Stimulated activated CD4-positive, alpha-beta T cell treated with anti-CD3 and anti-CD28 coated beads, Interleukin-15, amount 100 ng/mL, for 24 hours (primary cell): ENCODE measurements around the gene DDX3Y.

ENCODE experiments used
- DNase-seq: peaks from one replicate; pipeline ENCODE4 v3.0.0-alpha.2; 2020

The DDX3Y gene

GRCh38 chrY:12904618-12905516 lies at the start of gene DDX3Y:
DDX3Y (plus strand) TSS chrY:12904868; CDS start chrY:12904937, 69 bp downstream.
- DNase-seq = peak; percentile 87

DNA sequence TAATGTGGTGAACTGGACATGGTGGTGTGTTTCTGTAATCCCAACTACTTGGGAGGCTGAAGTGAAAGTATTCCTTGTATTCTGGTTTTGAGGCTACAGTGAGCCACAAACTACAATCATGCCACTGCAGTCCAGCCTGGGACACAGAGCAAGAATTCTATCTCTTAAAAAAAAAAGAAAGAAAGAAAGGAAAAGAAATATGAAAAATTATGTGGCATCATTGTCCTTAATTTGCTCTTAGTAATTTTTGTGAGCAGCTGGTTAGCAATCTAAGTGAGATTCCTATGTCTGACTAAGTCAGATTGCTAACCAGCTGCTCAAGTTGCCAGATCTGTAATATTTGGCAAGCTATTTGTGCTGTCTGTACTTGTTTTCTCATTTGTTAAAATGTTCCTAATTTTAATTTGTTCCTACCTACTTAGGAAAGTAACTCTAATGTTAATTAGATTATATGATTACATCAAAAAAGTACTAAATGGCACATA lies 48.8 kb upstream of the DDX3Y start:
- DNase-seq = no peak

DNA sequence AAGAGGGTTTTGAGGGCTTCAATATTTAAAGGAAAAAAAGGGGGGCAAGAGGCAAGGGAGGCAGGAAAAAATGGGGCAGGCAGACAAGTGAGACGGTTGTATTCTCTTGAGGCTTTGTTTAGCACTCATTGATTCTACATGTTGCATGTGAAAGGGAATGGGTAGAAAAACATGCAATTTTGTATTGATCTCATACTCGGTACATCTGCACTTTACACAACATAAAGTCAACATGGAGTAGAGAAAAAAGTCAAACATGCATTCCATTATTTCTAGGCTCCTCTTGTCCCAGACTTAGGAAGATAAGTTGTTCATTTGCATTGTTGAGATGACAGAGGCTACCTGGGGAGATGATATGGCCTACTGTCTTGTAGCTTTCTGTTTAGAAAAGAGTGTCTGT lies 36.7 kb upstream of the DDX3Y start:
- no peak for DNase-seq

DNA sequence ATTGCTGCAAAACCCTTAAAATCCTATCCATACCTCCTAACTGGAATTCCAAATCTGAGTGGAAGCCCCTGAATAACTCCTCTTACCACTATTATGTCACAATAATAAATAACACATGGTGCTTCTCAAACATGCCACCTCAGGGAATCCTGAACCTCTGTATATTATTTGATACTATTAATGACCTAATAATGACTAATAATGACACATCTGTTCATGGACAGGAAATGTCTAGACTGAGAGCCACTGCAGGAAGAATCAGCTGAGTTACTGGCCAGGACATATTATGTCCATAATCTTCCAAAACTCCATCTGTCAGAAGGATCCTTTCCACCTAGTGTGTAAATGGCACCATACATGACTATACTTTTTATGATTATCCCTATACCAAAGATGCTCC lies 7.7 kb upstream of the DDX3Y start:
- DNase-seq = no peak

DNA sequence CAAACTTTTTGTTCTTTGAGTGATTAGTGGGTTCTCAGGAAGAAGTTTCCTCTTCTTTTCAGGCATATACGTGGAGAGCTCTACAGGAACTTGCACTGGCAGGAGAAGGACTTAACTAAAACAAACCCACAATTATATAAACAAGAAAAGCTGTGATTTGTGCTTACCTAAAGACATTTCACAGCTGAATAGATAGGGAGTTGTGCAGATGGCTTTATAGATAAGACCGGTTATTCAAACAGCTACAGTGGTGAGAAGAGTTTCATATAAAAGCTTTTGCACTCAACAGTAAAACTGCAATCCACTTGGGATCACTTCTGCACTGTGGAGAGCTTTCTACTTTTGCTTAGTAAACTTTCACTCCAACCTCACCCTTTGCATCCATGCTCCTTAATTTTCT lies 6.1 kb upstream of the DDX3Y start:
- DNase-seq = no peak

DNA sequence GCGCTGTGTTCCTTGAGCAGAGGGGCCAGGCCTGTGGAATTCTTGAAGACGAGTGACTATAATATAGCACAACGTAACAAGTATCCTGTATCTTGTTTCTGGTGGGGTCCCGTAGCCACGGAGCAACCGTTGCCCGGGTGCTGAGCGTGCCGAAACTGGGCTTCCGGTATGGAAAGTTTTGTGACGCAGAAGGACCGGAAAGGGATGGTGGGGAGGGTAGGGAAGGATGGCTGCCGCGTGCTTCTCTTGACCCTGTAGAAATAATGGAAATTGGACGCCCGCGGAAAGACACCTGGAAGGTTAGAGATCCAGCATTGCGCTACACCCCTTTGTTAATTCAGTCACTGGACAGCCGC lies 827 bp downstream of the DDX3Y start:
- DNase-seq = peak; percentile 79

DNA sequence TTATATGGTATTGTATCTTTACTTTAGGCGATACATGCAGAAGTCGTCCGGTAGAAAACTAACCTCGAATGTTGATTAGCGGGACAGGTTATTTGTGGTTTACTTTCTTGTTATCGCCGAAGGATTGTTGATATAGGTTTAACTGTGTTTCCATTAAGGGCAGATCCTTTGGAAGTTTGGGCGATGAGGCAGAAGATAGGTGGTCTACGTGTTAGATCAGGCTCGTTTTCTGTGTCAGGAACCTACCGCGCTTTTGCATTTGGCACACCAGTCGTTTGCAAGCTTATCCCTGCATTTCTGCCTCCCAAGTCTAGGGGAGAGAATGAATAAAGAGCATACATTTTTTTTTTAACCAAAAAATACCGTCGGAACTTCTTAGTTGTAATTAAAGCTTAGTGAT lies 1.2 kb downstream of the DDX3Y start:
- DNase-seq = peak; percentile 9

- DNase-seq = no peak
Observed at GRCh38 chrY:12913541-12913940, 8.9 kb downstream of the DDX3Y start.

DNA sequence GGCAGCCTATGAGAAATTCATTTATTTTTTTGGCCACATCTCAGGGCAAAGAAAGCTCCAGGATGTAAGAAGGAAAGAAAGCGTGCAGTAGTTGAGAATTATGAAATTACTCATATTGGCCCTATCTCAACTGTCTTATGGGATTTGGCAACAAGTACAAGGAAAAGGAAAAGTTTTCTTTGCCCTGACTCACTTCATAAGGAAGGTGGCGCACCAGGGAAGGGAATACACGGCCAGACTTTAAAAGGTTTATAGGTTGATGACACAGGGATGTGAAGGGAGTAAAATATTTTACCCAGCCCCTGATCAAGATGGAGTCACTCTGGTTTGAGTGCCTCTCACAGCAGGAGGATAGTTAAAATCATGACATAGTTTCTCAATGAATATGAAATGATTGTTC lies 23.4 kb downstream of the DDX3Y start:
- DNase-seq = no peak

DNA sequence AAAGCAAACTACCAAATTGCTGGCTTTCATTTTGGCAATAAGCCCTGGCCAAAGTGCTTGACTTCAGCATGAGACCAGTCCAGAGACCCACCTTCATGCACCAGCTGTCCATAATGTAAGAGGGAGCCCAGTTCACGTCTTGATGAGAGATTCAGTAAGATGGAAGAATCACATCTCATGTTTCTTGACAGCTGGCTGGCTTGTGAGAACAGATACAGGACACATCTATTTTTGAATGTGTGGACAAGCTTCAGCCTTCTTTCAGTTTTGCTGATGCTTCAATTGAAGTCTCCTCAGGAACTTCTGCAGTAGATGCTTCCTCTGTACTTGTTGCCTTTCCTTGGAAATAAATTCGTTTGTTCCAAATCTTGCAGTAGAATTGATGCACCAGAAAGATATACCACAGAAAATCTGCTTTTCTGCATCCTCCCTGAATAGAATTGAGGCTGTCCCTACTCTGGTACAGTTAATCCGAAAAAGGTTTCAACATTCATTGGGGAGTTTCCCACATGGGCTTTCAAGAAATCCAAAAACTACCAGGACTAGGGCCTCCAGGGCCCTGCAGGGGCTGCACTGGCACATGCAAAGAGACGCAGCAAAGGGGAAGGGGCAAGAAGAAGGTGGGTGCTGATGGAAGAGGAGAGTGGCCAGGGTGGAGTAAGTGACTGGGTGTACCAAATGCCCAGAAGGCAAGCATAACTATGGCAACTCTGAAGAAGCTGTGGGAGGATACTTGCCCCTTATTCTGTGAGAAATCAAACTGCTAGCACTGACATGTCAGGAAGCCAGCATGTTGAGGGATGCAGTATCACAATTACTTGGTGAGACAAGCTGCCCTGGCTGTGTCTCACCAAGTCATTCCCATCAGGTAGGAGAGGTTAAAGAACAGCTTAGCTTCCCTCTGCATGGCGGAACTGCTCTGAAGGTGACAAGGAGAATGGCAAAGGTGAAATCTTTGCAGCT lies 37.3 kb downstream of the DDX3Y start:
- DNase-seq = no peak
